ENCODE results near the gene AKT3.

- TF ChIP-seq MAX (IDR thresholded peaks at IDR 0.05) (no peak), ZBTB7A (IDR thresholded peaks at IDR 0.05; ENCODE audit: low read depth) (no peak), EP300 (IDR thresholded peaks at IDR 0.05; ENCODE audit: borderline replicate concordance) (no peak), USF1 (IDR thresholded peaks at IDR 0.05) (no peak), FOXM1 (IDR thresholded peaks at IDR 0.05; ENCODE audit: borderline replicate concordance, low read depth) (no peak), TAF1 (IDR thresholded peaks at IDR 0.05; ENCODE audit: low read depth) (no peak)
Observed at GRCh38 chr1:243638186-243638585, 211.9 kb downstream of the AKT3 start.
